GM19372 (cell line): ENCODE measurements around the gene PTPRM.
"Not testable (repeated sequence)": the region's sequence is repeated elsewhere in the genome, so short reads cannot be mapped to it uniquely, and the experiment has no call there.

Source experiments
- ATAC-seq: cut with Tn5 transposase; IDR thresholded peaks from one replicate; pipeline ENCODE4 v1.9.1; 2021; ENCODE audit warnings: mild to moderate bottlenecking, low read depth, moderate library complexity; ENCODE audit not compliant: unreplicated experiment

The PTPRM gene

DNA sequence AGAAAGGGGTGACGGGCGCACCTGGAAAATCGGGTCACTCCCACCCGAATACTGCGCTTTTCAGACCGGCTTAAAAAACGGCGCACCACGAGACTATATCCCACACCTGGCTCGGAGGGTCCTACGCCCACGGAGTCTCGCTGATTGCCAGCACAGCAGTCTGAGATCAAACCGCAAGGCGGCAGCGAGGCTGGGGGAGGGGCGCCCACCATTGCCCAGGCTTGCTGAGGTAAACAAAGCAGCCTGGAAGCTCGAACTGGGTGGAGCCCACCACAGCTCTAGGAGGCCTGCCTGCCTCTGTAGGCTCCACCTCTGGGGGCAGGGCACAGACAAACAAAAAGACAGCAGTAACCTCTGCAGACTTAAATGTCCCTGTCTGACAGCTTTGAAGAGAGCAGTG, 399.6 kb downstream of the PTPRM start:
- not testable (repeated sequence) for ATAC-seq

- no peak for ATAC-seq
Observed at GRCh38 chr18:7974200-7974874, 407.2 kb downstream of the PTPRM start.

DNA sequence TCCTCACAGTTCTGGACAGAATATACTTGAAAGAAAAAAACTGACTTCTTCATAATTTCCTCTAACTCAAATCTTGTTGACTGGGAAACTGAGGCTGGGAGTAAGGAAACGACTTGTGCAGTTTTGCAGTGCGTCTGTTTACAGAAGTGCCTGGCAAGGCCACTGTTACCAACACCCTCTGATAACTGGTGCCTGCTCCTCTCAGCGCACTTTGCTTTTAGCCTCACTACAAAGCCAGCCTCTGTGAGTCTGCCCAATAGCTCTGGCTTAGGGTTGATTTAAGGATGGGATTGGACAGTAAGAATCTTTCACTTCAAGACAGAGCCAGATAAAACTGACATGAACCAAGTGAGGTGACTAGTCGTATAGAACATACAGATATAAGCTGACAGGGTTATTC, 410.8 kb downstream of the PTPRM start:
- no peak for ATAC-seq

DNA sequence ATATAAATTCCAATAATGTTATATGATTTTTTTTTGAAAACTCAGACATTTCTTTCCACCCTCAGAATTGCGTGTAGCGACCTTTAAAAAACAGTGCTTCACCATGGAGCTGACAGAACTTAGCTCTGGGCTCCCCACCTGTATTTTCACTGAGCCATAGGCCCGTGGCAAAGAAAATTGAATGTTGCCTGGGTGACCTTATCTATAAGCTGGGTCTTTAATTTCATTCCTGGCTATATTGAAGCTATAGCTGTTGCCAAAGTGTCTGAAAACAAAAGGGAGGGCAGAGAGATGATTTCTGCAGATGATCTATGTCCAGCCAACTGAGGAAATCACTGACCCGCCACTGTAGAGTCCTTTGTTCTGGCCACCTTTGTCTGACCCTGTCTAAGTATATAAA, 411.7 kb downstream of the PTPRM start:
- ATAC-seq: no peak

DNA sequence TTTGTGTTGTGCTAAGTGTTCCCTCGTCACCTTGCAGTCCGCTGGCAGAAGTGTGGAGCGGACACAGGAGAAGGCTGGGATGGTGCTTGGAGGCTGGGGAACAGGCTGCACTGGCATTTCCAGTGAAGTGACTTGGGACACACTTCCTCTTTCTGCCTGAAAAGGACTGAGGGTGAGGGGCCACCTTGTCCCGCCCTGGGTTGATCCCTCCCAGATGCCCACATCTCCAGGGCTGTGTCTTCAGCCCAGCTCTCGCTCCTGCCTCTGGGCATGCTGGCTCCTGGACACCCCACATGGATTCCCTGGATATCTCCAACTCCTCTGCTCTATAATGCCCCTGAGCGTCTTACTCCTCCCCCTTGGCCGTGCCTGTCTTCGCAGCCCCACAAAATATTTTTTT, 412.6 kb downstream of the PTPRM start:
- no peak for ATAC-seq

GRCh38 chr18:7980136-7980535, 413.0 kb downstream of the PTPRM start:
- ATAC-seq: no peak

DNA sequence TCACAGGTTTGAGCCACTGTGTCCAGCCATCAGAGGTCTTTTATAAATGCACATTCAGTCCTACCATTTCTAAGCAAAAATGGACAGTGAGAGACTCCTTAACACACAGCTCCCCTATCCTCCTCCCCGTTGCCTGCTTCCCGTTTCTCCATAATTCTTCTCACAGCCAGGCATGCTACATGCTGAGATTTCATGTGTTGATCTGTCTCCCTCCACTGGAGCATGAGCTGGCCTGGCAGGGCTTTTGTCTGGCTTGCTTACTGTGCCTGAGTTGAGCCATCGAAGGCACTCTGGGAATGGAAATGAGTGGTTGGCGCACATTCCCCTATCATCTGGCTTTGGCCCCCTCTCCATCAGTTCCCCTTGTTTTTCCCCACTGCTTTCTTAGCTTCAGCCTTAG, 413.5 kb downstream of the PTPRM start:
- no peak for ATAC-seq

DNA sequence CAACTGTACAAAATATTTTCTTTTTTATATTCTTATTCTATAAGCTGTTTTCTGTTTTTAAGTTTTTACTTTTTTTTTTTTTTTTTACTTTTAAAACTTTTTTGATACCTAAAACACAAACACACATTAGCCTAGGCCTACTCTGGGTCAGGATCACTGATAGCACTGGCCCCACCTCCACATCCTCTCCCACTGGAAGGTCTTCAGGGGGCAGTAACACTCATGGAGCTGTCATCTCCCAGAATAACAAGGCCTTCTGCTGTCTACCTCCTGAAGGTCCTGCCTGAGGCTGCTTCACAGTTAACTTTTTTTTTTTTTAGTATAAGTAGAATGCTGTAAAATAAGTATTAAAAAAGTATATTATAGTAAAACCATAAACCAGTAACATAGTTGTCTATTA, 415.1 kb downstream of the PTPRM start:
- no peak for ATAC-seq

- ATAC-seq: no peak
Observed at GRCh38 chr18:7987284-7987976, 420.3 kb downstream of the PTPRM start.

GRCh38 chr18:7990670-7991069, 423.6 kb downstream of the PTPRM start:
- no peak for ATAC-seq

GRCh38 chr18:8001711-8002301, 434.7 kb downstream of the PTPRM start:
- ATAC-seq: no peak

DNA sequence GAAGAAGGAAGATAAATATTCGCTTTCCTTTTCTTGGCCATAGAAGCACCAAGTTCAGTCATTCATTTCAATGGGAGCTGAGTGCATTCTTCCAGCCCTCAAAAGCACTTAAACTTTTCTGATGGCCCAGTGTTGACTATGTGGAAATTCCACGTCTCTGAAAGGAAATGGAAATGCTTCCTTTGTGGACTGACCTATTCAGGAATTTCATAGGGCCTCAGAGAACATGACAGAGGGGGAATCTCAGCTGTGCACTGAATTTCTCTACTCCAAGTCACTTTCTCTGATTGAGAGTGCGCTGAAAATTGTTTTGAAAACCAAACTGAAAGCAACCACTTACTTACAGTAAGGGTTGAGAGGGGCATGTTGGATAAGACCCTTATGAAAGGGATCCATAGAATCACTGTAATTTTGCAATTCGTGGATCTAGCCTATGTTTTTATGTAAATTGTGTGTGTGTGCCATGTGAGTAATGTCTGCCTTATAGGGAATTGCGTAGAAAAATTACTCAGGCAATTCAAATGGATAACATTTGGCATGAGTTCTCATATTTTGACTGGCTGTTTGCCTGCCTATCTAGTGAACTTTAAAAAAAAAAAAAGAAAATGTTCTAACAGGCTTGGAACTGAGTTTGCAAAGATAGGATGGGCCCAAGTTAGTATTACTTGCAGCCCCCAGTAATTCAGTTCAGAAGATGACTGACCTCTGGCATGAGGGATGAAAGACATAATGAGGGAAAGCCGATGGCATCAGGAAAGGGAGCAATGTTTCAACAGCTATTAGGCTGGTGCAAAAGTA, 437.0 kb downstream of the PTPRM start:
- ATAC-seq: no peak

GRCh38 chr18:8004792-8005191, 437.7 kb downstream of the PTPRM start:
- no peak for ATAC-seq

DNA sequence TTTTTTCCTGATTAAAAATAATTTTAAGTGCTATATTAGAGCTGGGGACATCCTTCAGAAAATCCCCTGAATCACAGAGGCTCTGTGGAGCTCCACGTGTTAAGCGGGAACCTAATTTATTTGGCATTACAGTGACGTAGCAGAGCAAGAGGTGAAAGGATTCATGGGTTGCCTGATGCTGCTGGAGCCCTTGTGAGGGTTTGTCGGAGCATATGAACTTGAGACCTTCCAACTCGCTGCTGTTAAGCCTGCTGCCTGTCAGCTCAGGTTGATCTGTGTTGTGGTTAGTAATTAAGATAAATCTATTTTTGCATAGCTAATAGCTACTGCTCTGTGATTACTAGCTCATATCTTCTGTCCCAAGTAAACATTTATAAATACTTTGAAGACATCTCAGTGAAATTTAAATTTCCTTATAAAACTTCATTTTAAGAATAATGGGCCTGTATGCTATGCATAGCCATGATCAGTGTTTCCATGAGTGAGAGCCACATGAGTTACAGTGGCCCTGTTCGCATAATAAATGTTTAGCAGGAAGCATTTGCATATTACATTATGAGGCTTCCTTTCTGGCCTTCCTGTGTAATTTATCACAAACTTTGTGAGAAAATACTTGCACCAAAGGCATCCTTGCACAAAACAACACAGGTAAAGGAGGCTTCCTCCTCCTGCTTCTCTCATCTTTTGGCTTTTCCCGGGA, 438.9 kb downstream of the PTPRM start:
- ATAC-seq: no peak

DNA sequence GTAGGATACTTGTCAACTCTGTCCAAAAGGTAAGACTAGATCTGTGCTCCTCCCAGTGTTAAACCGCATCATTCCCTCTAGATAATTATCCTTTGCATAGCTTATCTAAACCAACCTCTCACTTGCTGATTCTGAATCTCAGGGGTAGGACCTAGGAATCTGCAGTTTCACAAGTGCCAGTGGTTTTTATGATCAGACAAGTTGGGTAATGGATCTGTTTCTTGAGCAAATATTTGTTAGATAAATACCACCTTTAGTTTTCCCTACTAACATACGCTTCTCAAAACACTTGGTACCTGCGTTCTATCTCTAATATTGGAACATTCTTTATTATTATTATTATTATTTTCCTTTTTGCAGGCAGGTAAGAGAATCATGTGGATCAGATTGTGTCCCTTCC, 439.9 kb downstream of the PTPRM start:
- no peak for ATAC-seq

DNA sequence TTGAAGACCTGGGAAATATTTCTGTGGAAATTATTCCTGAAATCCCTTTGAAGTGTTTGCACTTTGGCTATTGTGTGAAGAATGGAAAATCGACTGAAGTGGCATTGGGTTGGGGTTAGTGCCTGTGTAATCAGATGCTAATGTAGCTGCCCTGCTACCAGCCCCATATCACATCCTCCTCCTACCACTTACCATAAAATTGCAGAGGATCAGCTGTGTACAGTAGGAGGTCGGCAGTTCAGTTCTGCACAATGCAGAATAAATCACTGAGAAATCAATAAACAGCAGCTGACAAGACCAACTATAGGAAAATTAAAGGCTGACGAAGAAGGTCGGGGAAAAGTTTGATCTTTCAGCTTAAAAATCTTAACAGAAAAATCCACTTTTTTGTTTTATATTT, 440.9 kb downstream of the PTPRM start:
- no peak for ATAC-seq

DNA sequence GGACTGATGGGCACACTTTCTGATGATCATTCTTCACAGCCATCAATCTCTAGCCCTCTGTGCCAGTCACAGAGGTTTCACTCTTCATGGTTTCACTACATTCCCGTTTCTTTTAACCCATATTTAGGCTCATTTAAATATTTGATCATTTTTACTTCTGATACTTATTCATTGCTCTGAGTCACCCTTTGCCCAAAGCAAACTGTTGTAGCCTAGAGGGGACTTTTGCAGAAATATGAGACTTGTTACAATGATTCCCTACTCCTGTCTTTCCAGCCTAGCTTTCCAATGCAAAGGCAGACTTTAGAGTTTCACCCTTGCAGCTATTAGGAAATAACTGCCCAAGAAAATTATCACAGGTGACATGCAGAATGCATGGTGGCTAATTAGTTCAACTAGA, 444.2 kb downstream of the PTPRM start:
- ATAC-seq: no peak

- ATAC-seq: no peak
Observed at GRCh38 chr18:8011906-8012305, 444.8 kb downstream of the PTPRM start.

DNA sequence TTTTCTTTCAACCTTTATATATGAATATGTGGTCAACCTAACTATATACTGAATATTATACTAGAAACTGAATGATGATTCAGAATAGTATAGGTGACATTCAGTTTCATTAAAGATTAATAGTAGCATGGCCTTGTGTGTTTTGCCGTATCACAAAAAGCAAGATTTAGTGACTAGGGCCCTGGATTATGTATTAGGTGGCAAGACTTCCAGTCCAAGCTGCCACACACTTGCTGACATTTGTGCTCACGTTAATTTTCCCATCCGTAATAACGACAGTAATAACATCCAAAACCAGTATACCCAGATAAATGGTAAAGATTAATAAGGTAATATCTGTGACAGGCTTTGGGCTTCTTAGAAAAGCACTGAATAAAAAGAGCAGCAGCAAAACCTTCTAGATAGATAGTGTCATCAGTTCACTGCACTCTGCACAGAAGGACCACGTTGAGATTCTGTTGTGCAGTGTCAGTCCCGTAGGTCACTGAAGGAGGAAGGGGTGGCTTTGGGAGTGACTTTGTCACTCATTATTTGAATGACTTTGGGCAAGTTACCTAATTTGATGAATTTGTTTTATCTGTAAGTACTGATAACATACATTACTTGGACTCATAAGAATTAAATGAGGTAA, 451.7 kb downstream of the PTPRM start:
- ATAC-seq: no peak

- no peak for ATAC-seq
Observed at GRCh38 chr18:8019600-8019999, 452.5 kb downstream of the PTPRM start.
